Esophagus squamous epithelium (tissue), 5 donors: ENCODE data around the gene APP. TPM values are rescaled to one million over a fixed set of nuclear protein-coding genes. Genes with fewer than 3 reads are reported as not detected.

Experiments
- DNase-seq: peaks from one replicate; lab custom pipeline; 2025; lab: John Stamatoyannopoulos, UW
- H3K27ac ChIP-seq, 4 donors: fragments of 200-600 bp; sonication (generic); one replicate each; pipeline ENCODE4 v1.5.1; 2016 to 2019; ENCODE audit warnings: mild to moderate bottlenecking in 1 of 4
- H3K27me3 ChIP-seq, 4 donors: fragments of 200-600 bp; sonication (generic); 1 replicate in 3 of 4; 2 replicates in 1 of 4; pipeline versions ENCODE4 v1.5.1 to v1.6.0; 2017 to 2021; ENCODE audit warnings: antibody characterized with exemption in 1 of 4
- H3K36me3 ChIP-seq, 3 donors: fragments of 200-600 bp; sonication (generic); one replicate each; pipeline ENCODE4 v1.5.1; 2016 to 2019
- H3K4me1 ChIP-seq, 3 donors: fragments of 200-600 bp; sonication (generic); one replicate each; pipeline ENCODE4 v1.5.1; 2017 to 2019
- H3K4me3 ChIP-seq, 4 donors: fragments of 200-600 bp; sonication (generic); 1 replicate in 3 of 4; 2 replicates in 1 of 4; pipeline ENCODE4 v1.5.1; 2016 to 2019; ENCODE audit warnings: mild to moderate bottlenecking in 2 of 4, moderate library complexity in 1 of 4
- H3K9me3 ChIP-seq, 3 donors: fragments of 200-600 bp; sonication (generic); one replicate each; pipeline ENCODE4 v1.5.1; 2016 to 2019
- CTCF ChIP-seq, 6 experiments: fragments of 450-650 bp in 4 of 6; fragments of 200-600 bp in 2 of 6; sonication (generic) in 2 of 6; IDR thresholded peaks; one replicate each; pipeline ENCODE4 v1.5.1; 2016 to 2019; ENCODE audit warnings: antibody characterized with exemption in 6 of 6, mild to moderate bottlenecking in 4 of 6, moderate library complexity in 4 of 6
- POLR2A ChIP-seq, 4 donors: fragments of 450-650 bp; IDR thresholded peaks; one replicate each; pipeline ENCODE4 v1.6.1; 2017; ENCODE audit warnings: antibody characterized with exemption in 4 of 4, mild to moderate bottlenecking in 4 of 4, moderate library complexity in 3 of 4
- WGBS, 2 donors: methylation state at CpG; one replicate each; pipeline ENCODE4 v1.1.5; 2018; 5-methylcytosine and 5-hydroxymethylcytosine counted together
- intact Hi-C: fragments of 100-400 bp; cut with DNase I; formaldehyde crosslinking; loops from one replicate; pipeline ENCODE4 v1.15.0; 2022
- total RNA-seq, 4 donors: library from RNA; depleted of rRNA; stranded (reverse); fragments of >200 nt; gene quantifications; one replicate each; pipeline ENCODE4 v1.1.0, GENCODE V29; 2016
- donor health status: DM: yes; HTN: yes; CAD: no.

APP gene
- total RNA-seq, 4 donors from 2014 or later = 58.2 to 277 (median 183) TPM

GRCh38 chr21:26049803-26050202 is 120.8 kb downstream of the APP start:
- WGBS, 2 donors = 84 to 100% methylated on average over 1 of the region's 1 CpG
- H3K36me3 ChIP-seq = peaks cover 0 to 65% (median 0%) of the 10 kb centered on the region in 3 donors

GRCh38 chr21:26047279-26047967 is 123.1 kb downstream of the APP start:
- H3K27ac ChIP-seq = no peak overlapping the region
- intact Hi-C loops = no loop called here
- peaks cover 0 to 78% (median 0%) of the 10 kb centered on the region in 3 donors for H3K36me3 ChIP-seq
- H3K4me1 ChIP-seq = peaks cover 0 to 1% (median 0%) of the 10 kb centered on the region in 3 donors
- no peaks in the 10 kb centered on the region for H3K27me3 ChIP-seq
- 70 to 71% methylated on average over 7 of the region's 7 CpGs for WGBS, 2 donors
- DNase-seq = no peak
- H3K4me3 ChIP-seq = no peak overlapping the region
- no peaks in the 10 kb centered on the region for H3K9me3 ChIP-seq
- no peak for TF ChIP-seq POLR2A (IDR thresholded peaks at IDR 0.05)
- TF ChIP-seq CTCF (IDR thresholded peaks at IDR 0.05) = no peak

More at GRCh38 chr21:26049803-26050202, 120.8 kb downstream of the APP start:
- Histone ChIP-seq H3K4me3 (no peak overlapping the region), H3K27me3 (no peaks in the 10 kb centered on the region), H3K27ac (no peak overlapping the region), H3K4me1 (peaks cover 0 to 2% (median 0%) of the 10 kb centered on the region in 3 donors), H3K9me3 (no peaks in the 10 kb centered on the region)
- TF ChIP-seq CTCF (IDR thresholded peaks at IDR 0.05) (no peak), POLR2A (IDR thresholded peaks at IDR 0.05) (no peak)
- intact Hi-C loops = no loop called here
- no peak for DNase-seq

GRCh38 chr21:26043891-26044290 is 126.7 kb downstream of the APP start:
- Histone ChIP-seq H3K27ac (no peak overlapping the region), H3K36me3 (peaks cover 0 to 47% (median 0%) of the 10 kb centered on the region in 3 donors), H3K4me1 (peaks cover 4 to 19% (median 5%) of the 10 kb centered on the region in 3 donors), H3K9me3 (no peaks in the 10 kb centered on the region), H3K27me3 (no peaks in the 10 kb centered on the region), H3K4me3 (no peak overlapping the region)
- intact Hi-C loops = no loop called here
- WGBS, 2 donors = 67 to 71% methylated on average over 3 of the region's 3 CpGs
- DNase-seq = no peak
- TF ChIP-seq POLR2A (IDR thresholded peaks at IDR 0.05) (no peak), CTCF (IDR thresholded peaks at IDR 0.05) (no peak)

GRCh38 chr21:26042181-26042876 is 128.2 kb downstream of the APP start:
- Histone ChIP-seq H3K27me3 (no peaks in the 10 kb centered on the region), H3K36me3 (peaks cover 0 to 33% (median 0%) of the 10 kb centered on the region in 3 donors), H3K4me3 (no peak overlapping the region), H3K4me1 (peaks cover 4 to 19% (median 5%) of the 10 kb centered on the region in 3 donors), H3K9me3 (no peaks in the 10 kb centered on the region), H3K27ac (no peak overlapping the region)
- no peak for TF ChIP-seq POLR2A (IDR thresholded peaks at IDR 0.05)
- no peak for TF ChIP-seq CTCF (IDR thresholded peaks at IDR 0.05)
- intact Hi-C loops = no loop called here
- no peak for DNase-seq
- WGBS, 2 donors = 40 to 62% methylated on average over 3 of the region's 3 CpGs
